M059J (cell line): Measurements from ENCODE around the gene HPGD. TPM values are rescaled to one million over a fixed set of nuclear protein-coding genes. Genes with fewer than 3 reads are reported as not detected.
A peak's percentile ranks its signal among the peaks of the same experiment; 100 is the strongest.
"Not testable (repeated sequence)": the region's sequence is repeated elsewhere in the genome, so short reads cannot be mapped to it uniquely, and the experiment has no call there.

Experiments
- DNase-seq: peaks from one replicate; pipeline ENCODE4 v3.0.0-alpha.2; 2012; ENCODE audit warnings: low read depth
- total RNA-seq: library from RNA; depleted of rRNA; stranded (reverse); fragments of >200 nt; shearing (Covaris generic); gene quantifications from 2 replicates; pipeline ENCODE4 v1.2.3, GENCODE V29; 2014

The HPGD gene
- total RNA-seq, 1 experiment from 2014 or later = 3.7 TPM

- no peak for DNase-seq
Measured at GRCh38 chr4:174526731-174527130, 4.4 kb upstream of the HPGD start.

GRCh38 chr4:174524242-174524641 is 2.0 kb upstream of the HPGD start:
- DNase-seq = no peak

- peak; percentile 25 for DNase-seq
Measured at GRCh38 chr4:174523025-174523693, 871 bp upstream of the HPGD start.

- peak; percentile 25 for DNase-seq
Measured at GRCh38 chr4:174521800-174522182, 497 bp downstream of the HPGD start.

- no peak for DNase-seq
Measured at GRCh38 chr4:174520660-174521059, 1.6 kb downstream of the HPGD start.

- no peak for DNase-seq
Measured at GRCh38 chr4:174517502-174518445, 4.5 kb downstream of the HPGD start.

GRCh38 chr4:174516794-174517193 is 5.5 kb downstream of the HPGD start:
- DNase-seq = no peak

GRCh38 chr4:174516345-174516744 is 5.9 kb downstream of the HPGD start:
- no peak for DNase-seq

GRCh38 chr4:174512745-174513144 is 9.5 kb downstream of the HPGD start:
- DNase-seq = no peak

GRCh38 chr4:174505892-174506291 is 16.4 kb downstream of the HPGD start:
- no peak for DNase-seq

- DNase-seq = no peak
Measured at GRCh38 chr4:174505007-174505406, 17.3 kb downstream of the HPGD start.

GRCh38 chr4:174503079-174503715 is 19.1 kb downstream of the HPGD start:
- peak; percentile 26 for DNase-seq

GRCh38 chr4:174496631-174497432 is 25.5 kb downstream of the HPGD start:
- DNase-seq = no peak

- no peak for DNase-seq
Measured at GRCh38 chr4:174495626-174496025, 26.7 kb downstream of the HPGD start.

GRCh38 chr4:174494726-174495125 is 27.6 kb downstream of the HPGD start:
- peak; percentile 7 for DNase-seq

GRCh38 chr4:174494146-174494545 is 28.1 kb downstream of the HPGD start:
- DNase-seq = no peak

- DNase-seq = peak; percentile 57
Measured at GRCh38 chr4:174490451-174490961, 31.8 kb downstream of the HPGD start.

- DNase-seq = not testable (repeated sequence)
Measured at GRCh38 chr4:174488368-174488767, 33.9 kb downstream of the HPGD start.

GRCh38 chr4:174485025-174485424 is 37.3 kb downstream of the HPGD start:
- DNase-seq = no peak

GRCh38 chr4:174483792-174484191 is 38.5 kb downstream of the HPGD start:
- DNase-seq = peak; percentile 50

GRCh38 chr4:174479140-174479539 is 43.1 kb downstream of the HPGD start:
- no peak for DNase-seq
